GM18499 (cell line): ENCODE measurements around the gene SIPA1L3.

Experiments used
- ATAC-seq: cut with Tn5 transposase; IDR thresholded peaks from one replicate; pipeline ENCODE4 v1.9.1; 2021; ENCODE audit warnings: moderate number of reproducible peaks; ENCODE audit not compliant: insufficient read depth, unreplicated experiment

The SIPA1L3 gene

GRCh38 chr19:38133319-38133718 lies 226.3 kb downstream of the SIPA1L3 start:
- ATAC-seq: no peak

DNA sequence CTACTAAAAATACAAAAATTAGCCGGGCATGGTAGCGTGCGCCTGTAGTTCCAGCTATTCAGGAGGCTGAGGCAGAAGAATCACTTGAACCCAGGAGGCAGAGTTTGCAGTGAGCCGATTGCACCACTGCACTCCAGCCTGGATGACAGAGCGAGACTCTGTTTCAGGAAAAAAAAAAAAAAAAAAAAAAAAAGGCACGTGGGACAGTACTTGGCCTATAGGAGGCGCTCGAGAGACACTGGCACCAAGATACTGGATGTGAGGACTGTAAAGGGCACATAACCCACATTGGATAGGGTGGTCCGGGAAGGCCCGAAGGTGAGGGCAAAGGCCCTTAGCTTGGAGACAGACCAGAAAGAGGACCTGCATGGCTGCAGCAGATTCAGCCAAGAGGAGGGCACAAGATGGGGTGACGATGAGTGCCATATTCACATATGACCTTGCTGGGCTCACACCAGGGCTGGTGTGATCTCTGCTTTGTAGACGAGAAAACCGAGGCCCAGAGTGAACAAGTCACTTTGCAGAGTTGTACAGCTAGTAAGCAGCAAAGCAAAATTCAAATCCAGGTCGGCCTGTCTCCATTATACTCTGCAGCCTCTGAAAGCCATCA lies 227.6 kb downstream of the SIPA1L3 start:
- ATAC-seq: no peak

- no peak for ATAC-seq
These were observed 228.4 kb downstream of the SIPA1L3 start for GRCh38 chr19:38135150-38135998.

DNA sequence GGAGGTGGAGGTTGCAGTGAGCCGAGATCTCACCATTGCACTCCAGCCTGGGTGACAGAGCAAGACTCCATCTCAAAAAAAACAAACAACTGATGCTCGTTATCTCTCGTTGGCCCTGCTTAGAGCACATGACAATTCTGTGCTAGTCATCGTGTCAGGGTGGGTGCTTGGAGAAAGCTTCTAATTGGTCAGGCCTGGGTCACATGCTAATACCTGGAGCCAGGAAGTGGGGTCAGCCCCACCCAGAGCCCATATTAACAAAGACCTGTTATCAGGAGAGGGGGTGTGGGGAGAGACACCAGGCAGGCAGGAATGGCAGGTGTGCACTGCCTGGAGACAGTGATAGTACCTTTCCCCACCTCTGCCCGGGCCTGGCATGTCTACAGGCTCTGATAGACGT lies 232.1 kb downstream of the SIPA1L3 start:
- ATAC-seq: no peak

- ATAC-seq: no peak
These were observed 234.1 kb downstream of the SIPA1L3 start for GRCh38 chr19:38141108-38141507.

- ATAC-seq: no peak
These were observed 235.4 kb downstream of the SIPA1L3 start for GRCh38 chr19:38142176-38143035.

DNA sequence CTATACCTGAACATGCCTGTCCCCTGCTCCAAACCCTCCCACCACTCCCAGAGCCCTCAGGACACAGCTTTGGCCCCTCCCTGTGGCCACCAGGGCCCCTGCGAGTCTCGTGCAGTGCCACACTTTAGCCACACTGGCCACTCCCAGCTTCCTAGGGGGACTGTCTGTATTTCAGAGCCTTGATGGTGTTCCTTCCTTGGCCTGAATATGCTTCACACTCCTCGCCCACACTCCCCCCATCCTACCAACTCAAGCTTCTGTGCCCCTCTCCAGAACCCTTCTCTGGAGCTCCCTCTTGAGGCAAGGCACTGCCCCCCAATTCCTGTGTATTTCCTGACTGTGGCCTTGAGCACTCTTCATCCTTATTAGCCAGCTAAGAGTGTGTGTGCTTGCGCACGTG lies 236.8 kb downstream of the SIPA1L3 start:
- no peak for ATAC-seq

GRCh38 chr19:38144667-38145066 lies 237.7 kb downstream of the SIPA1L3 start:
- ATAC-seq: no peak

DNA sequence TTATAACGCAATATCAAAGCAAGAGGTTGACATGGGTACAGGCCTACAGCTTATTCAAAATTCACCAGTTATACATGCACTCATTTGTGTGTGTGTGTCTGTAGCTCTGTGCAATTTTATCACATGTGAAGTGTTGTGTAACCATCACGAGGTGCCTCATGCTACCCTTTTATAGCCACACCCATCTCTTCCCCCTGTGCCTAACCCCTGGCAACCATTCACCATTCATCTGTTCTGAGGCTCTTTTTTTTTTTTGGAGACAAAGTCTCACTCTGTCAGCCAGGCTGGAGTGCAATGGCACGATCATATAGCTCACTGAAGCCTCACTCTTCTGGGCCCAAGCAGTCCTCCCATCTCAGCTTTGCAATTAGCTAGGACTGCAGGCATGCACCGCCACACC lies 238.6 kb downstream of the SIPA1L3 start:
- no peak for ATAC-seq

GRCh38 chr19:38148337-38148736 lies 241.3 kb downstream of the SIPA1L3 start:
- ATAC-seq: no peak

GRCh38 chr19:38149661-38150061 lies 242.7 kb downstream of the SIPA1L3 start:
- ATAC-seq: no peak

- no peak for ATAC-seq
These were observed 244.2 kb downstream of the SIPA1L3 start for GRCh38 chr19:38151242-38151641.

DNA sequence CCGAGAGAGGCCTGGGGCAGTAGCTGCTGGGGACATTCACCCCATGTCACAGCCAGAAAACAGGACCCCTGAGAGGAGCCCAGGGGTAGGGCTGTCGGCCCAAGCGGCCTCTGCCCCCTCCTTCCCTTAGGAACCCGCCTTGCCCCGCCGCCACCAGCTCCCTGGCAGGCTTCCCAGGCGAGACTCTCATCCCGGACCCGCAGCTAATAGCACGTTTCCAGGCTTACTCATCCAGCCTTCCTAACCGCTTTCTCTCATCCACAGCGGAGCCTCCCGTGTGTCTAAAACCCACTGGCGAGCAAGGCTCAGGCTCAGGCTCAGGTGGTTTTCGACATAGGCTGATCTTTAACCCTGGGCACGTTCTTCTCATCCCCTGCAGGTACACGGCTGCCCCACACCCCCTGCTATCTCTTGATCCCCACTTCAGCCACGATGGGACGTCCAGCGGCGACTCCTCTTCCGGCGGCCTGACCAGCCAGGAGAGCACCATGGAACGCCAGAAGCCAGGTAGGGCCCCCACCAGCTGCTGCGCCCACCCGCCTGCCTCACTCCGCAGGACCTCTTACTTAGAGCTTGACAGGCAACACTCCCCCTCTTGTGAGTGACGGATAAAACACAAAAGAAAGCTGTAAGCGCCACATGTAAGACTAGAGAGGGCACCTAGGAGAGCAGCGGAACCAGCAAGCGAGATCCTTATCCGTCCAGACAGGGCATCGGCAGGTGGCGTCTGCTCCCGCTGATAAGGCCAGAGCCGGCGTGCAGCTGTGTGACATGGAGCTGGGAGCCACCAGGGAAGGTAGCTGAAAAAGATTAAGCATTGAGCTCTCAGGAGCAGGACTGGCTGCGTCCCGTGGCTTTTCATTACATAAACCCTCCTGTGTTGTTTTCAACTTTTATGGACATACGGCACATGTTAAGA lies 245.7 kb downstream of the SIPA1L3 start:
- no peak for ATAC-seq

DNA sequence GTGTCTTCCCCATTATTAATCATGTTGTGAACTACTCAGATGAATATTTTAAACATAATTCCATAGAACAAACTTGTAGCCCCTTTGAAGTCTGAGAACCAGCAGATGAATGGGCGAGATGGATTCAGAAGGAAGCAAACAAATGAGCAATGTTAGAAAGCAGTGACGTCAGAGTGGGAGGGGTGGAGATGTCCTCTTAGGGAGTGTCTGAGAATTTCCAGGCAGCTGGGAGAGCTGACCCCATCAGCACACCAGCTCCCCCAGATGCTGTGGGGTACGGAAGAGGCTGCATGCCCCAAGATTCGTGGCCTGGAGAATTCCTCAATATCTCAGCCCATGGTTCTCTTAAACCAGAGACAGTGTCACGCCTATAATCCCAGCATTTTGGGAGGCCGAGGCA lies 248.4 kb downstream of the SIPA1L3 start:
- no peak for ATAC-seq

DNA sequence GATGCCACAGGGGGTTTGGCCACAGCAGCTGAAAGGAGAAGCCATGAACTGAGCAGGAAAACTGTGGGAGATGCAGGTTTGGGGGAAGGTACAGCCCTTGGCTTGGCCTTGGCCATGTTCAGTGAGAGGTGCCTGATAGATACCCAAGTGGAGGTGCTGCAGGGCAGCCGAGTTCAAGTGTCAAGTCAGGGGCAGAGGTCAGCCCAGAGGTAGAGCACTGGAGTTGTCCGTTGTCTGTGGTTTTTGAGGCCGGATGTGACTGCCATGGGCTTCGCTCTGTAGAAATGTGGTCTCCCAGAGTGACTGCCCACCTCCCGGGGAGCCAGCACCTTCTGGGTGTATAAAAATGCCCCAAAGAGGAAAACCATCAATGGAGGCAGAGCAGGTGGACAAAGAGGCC lies 251.7 kb downstream of the SIPA1L3 start:
- ATAC-seq: no peak

- no peak for ATAC-seq
These were observed 255.1 kb downstream of the SIPA1L3 start for GRCh38 chr19:38162094-38162493.

- ATAC-seq: no peak
These were observed 255.6 kb downstream of the SIPA1L3 start for GRCh38 chr19:38162632-38163031.

GRCh38 chr19:38163419-38164290 lies 256.6 kb downstream of the SIPA1L3 start:
- ATAC-seq: no peak

- ATAC-seq: no peak
These were observed 257.5 kb downstream of the SIPA1L3 start for GRCh38 chr19:38164526-38164925.
